Stimulated activated CD8-positive, alpha-beta memory T cell treated with anti-CD3 and anti-CD28 coated beads, Interleukin-7, amount 100 ng/mL, for 48 hours (primary cell): ENCODE results near the gene FOXC2.

Experiments
- DNase-seq, 2 donors: peaks; one replicate each; pipeline ENCODE4 v3.0.0-alpha.2; 2020; ENCODE audit warnings: low read depth in 1 of 2; ENCODE audit errors: extremely low read depth in 1 of 2

FOXC2 gene

DNA sequence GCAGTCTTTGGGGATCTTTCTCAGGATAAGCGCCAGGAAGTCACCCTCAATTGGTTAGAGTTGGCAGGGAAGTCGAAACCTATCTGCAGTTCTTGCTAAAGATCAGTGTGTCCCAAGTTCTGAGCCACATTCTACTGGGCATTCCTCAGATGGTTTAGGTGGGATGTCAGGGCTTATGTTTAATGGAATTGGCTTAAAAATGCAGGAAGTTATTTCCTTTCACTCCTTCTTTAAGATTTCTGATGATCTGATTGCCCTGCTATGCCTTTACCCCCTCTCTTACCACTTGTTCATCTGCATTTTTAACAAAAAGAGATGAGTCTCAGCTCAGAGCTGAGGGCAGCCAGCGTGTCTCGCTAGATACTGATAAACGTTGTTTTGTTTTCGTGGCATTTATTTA is 42.5 kb downstream of the FOXC2 start:
- DNase-seq = no peak

DNA sequence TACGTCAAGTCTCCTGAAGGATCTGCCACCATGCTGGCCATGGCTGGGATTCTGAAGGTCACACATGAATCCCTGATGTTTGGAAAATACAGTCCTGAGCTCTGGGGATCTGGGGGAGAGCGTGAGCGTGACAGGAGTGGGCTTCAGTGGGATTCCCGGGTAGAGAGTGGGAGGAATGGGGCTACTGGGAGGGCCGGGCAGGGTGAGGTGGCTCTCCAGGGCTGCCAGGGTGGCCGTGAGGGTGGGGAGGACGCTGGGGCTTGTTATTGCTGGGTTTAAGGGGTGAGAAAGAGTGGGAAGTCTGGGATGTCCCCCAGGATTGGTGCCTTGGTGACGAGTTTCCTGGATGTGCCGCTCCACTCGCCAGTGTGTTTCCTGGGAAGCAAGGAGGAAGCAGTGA is 43.0 kb downstream of the FOXC2 start:
- DNase-seq = no peak

DNA sequence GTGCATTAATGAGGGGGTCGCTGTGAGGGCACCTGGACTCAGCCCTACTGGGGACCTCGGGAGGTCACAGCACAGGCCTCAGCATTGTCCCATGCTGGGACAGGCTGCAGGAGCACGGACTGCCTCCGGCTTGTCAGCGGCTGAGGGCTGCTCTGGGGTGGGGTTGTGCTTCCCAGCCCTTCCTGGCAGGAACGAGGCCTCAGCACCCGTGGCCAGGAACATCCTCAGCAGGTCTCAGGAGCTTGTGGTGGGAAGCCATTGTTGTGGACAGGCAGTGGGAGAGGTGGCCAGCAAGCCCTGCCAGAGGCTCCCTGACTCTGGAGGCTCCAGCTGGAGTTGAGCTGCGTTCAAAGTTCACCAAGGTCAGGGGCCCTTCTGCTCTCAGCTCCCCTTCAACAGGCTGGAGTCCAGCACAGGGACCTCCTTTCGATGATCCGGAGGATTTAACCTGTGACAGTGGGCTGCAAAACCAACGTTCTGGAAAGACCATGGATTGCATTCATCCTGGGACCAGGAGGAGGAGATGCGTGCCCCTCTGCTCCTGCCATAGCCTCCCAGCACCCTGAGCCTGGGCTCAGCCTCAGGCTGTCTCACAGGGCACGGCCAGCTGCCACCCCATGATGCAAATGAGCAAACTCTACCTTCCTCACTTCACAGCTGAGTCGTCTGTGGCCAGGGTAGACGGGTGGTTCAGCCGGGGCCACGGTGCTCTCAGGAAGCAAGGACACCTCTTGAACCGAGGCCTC is 44.3 kb downstream of the FOXC2 start:
- DNase-seq = no peak

DNA sequence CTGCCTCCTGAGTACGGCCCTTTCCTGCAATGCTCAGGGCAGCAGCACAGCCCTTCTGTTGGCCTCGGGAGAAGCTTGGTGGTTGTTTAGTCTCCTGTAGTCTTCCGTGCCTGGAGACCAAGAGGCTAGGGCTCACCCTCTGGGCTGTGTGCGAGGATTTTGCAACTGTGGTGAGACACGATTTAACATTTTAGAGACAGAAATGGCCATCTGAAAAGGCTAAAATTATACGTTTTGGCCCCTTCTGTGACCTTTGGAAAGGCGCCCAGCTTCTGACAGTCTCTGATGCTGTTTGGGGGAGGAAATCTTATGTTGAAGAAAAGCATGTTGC is 44.9 kb downstream of the FOXC2 start:
- no peak for DNase-seq

DNA sequence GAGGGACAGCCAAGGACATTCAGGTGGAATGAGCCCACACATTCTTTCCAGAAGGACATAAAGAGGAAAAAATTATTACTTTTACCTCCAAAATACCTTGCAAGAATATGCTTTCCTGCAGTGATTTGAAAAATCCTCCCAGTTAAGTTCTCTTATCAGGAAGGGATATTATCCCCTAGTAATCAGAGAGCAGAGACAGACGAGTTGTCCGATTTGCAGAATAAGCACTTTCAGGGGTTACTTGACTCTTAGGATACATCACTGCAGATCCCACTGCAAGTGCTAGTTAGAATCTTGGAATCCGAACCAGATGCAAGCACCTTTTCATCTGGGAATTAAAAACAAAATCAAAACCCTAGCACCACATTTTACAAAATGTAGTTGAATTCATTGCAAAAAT is 45.3 kb downstream of the FOXC2 start:
- no peak for DNase-seq

DNA sequence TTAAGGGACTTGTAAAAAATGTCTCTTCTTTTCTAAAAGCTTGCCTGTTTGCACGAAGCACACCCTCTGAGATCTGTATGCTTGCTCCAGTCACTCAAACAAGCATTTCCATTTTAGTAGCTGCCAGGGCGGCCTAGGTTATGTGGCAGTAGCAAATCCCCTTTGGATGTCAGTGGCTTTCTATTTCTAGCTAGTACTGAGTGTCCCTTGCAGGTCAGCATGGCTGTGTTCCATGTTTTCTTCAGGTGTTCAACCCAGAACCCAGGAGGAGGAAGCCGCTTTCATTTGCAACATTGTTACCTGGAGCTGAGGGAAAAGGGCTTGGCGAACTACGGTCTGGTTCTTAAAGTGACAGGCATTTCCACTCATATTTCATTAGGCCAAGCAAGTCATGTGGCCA is 48.1 kb downstream of the FOXC2 start:
- DNase-seq = no peak

DNA sequence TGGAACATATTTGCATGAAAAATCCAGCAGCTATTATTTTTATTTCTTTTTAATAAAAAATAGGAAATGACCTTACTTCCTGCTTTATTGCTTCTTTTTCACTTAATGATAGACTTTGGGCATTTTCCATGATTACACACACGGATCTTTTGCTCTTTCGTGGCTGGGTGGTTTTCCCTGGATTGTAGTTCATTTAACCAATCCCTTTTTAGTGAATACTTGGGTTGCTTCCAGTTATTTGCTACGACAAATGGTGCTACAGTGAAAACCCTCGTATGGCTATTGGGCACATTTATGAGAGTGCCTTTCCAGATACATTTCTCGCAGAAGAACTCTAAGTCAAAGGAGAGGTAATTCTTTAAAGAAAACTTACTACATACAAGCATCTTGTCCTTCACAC is 50.3 kb downstream of the FOXC2 start:
- DNase-seq = no peak

DNA sequence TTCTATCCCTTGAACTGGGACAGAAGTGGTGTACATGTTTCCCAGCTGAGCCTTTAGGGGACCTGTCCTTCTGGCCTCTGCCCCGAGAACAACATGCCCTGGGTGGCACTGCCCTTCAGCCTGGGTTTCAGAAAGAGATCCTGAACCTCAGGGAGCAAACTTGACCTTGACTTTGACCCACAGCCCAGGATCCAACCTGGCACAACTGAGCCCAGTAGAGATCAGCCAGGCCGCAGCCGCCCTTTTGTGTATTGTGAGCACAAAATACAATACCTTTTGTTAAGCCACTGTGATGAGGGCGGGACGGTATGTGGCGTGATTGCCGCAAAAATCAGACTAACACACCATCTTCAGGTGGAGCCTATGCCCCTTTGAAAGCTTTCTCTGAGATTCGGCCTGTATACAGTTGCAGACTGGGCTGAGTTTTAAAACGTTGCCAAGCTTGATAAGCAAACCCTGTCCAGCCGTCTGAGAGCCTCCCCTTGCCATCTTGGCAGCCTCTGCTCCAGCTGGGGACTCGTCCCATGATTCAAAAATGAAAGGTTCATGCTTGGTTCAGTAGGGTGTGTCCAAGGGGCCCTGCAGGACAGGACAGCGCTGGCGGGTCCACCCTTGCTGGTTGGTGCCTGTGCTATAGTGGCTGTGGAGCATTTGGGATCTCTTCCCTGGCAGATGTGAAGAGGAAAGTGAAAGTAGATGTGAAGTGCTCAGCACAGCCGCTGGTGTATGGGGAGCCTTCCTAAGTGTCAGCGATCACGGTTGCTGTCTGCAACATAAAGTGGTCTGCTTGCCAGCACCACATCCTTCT is 52.0 kb downstream of the FOXC2 start:
- no peak for DNase-seq
